ENCODE results near the gene EPO.

The EPO gene

DNA sequence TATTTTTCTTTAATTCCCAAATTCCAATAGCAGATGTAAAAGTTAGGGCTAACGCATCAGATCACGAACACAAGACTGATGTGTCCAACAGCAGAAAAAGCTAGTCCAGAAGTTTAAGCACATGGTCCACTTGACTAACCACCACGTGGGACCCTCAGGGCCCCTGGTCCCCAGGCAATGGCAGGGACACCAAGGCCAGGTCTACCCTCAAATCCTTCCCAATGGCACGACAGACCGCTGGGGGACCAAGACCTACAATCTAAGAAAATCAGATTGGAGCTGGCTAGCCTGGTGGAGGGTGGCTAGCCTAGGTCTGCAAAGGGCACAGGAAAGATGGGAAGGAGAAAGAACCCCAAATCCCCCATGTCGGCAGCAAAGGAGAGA, 27.7 kb upstream of the EPO start:
- no peak for TF ChIP-seq TCF4 (CRISPR knock-in tag; IDR thresholded peaks at IDR 0.05; ENCODE audit: borderline replicate concordance)
- TF ChIP-seq ZNF565 (CRISPR knock-in tag; conservative IDR thresholded peaks at IDR 0.05; ENCODE audit: low read depth): no peak
- no peak for TF ChIP-seq RARB (CRISPR knock-in tag; IDR thresholded peaks at IDR 0.05)
- no peak for TF ChIP-seq ISL1 (CRISPR knock-in tag; IDR thresholded peaks at IDR 0.05)
- no peak for TF ChIP-seq TSHZ2 (CRISPR knock-in tag; IDR thresholded peaks at IDR 0.05)
- TF ChIP-seq ARNTL (CRISPR knock-in tag; IDR thresholded peaks at IDR 0.05; ENCODE audit: borderline replicate concordance, low read depth): no peak
- no peak for TF ChIP-seq PPARA (CRISPR knock-in tag; IDR thresholded peaks at IDR 0.05; ENCODE audit: borderline replicate concordance)
- TF ChIP-seq TOX (CRISPR knock-in tag; IDR thresholded peaks at IDR 0.05; ENCODE audit: borderline replicate concordance): no peak
- no peak for TF ChIP-seq ZNF8 (CRISPR knock-in tag; IDR thresholded peaks at IDR 0.05)
- TF ChIP-seq ZC3H10 (CRISPR knock-in tag; IDR thresholded peaks at IDR 0.05): no peak
- no peak for TF ChIP-seq ZFP30 (CRISPR knock-in tag; IDR thresholded peaks at IDR 0.05)
- no peak for TF ChIP-seq OSR1 (CRISPR knock-in tag; IDR thresholded peaks at IDR 0.05)
- no peak for TF ChIP-seq ZFP3 (CRISPR knock-in tag; IDR thresholded peaks at IDR 0.05)
- no peak for TF ChIP-seq ZNF70 (CRISPR knock-in tag; IDR thresholded peaks at IDR 0.05)
- TF ChIP-seq CREB5 (CRISPR knock-in tag; IDR thresholded peaks at IDR 0.05; ENCODE audit: low read depth): no peak
- TF ChIP-seq, protein P1, sequence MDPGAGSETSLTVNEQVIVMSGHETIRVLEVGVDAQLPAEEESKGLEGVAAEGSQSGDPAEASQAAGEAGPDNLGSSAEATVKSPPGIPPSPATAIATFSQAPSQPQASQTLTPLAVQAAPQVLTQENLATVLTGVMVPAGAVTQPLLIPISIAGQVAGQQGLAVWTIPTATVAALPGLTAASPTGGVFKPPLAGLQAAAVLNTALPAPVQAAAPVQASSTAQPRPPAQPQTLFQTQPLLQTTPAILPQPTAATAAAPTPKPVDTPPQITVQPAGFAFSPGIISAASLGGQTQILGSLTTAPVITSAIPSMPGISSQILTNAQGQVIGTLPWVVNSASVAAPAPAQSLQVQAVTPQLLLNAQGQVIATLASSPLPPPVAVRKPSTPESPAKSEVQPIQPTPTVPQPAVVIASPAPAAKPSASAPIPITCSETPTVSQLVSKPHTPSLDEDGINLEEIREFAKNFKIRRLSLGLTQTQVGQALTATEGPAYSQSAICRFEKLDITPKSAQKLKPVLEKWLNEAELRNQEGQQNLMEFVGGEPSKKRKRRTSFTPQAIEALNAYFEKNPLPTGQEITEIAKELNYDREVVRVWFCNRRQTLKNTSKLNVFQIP (CRISPR knock-in tag; IDR thresholded peaks at IDR 0.05; ENCODE audit: borderline replicate concordance, low read depth): no peak
- no peak for TF ChIP-seq CSDC2 (CRISPR knock-in tag; IDR thresholded peaks at IDR 0.05)
- TF ChIP-seq GLIS3 (CRISPR knock-in tag; IDR thresholded peaks at IDR 0.05): no peak
- no peak for ATAC-seq

GRCh38 chr7:100693312-100694097, 26.8 kb upstream of the EPO start:
- TF ChIP-seq ZNF565 (CRISPR knock-in tag; conservative IDR thresholded peaks at IDR 0.05; ENCODE audit: low read depth) (no peak), SNAI2 (CRISPR knock-in tag; IDR thresholded peaks at IDR 0.05) (no peak), ZNF70 (CRISPR knock-in tag; IDR thresholded peaks at IDR 0.05) (no peak), CREB5 (CRISPR knock-in tag; IDR thresholded peaks at IDR 0.05; ENCODE audit: low read depth) (no peak), TOX (CRISPR knock-in tag; IDR thresholded peaks at IDR 0.05; ENCODE audit: borderline replicate concordance) (no peak), BACH2 (CRISPR knock-in tag; IDR thresholded peaks at IDR 0.05; ENCODE audit: borderline replicate concordance) (no peak), CSDC2 (CRISPR knock-in tag; IDR thresholded peaks at IDR 0.05) (no peak), OSR1 (CRISPR knock-in tag; IDR thresholded peaks at IDR 0.05) (no peak), ZFP30 (CRISPR knock-in tag; IDR thresholded peaks at IDR 0.05) (no peak), ZFP3 (CRISPR knock-in tag; IDR thresholded peaks at IDR 0.05) (no peak), ZC3H10 (CRISPR knock-in tag; IDR thresholded peaks at IDR 0.05) (no peak), ISL1 (CRISPR knock-in tag; IDR thresholded peaks at IDR 0.05) (no peak), RARB (CRISPR knock-in tag; IDR thresholded peaks at IDR 0.05) (no peak), ESRRG (CRISPR knock-in tag; IDR thresholded peaks at IDR 0.05) (no peak)
- TF ChIP-seq, protein P1 (CRISPR knock-in tag; IDR thresholded peaks at IDR 0.05; ENCODE audit: borderline replicate concordance, low read depth): no peak
- ATAC-seq: peak; percentile 8

Data from SK-N-SH treated with all-trans-retinoic acid at 6 μM for 48 hours (cell line).